ENCODE results near the gene SETD1B.

Gene SETD1B

GRCh38 chr12:121792607-121793439, 11.0 kb upstream of the SETD1B start:
- H3K27me3 ChIP-seq (ENCODE audit: low read depth, low read length): no peaks in the 10 kb centered on the region
- peaks cover 39% of the 10 kb centered on the region for H3K36me3 ChIP-seq (replicated peaks; ENCODE audit: low read depth, low read length)
- peak overlapping the region; percentile 95 for H3K4me3 ChIP-seq (ENCODE audit: low read length)
- H3K9me3 ChIP-seq (ENCODE audit: insufficient read depth, low read length): no peaks in the 10 kb centered on the region
- H3K79me2 ChIP-seq (ENCODE audit: low read length): peaks cover 65% of the 10 kb centered on the region
- H3K4me2 ChIP-seq (ENCODE audit: low read length): peak overlapping the region; percentile 98
- peaks cover 49% of the 10 kb centered on the region for H3K4me1 ChIP-seq (ENCODE audit: low read length)
- no peak for TF ChIP-seq EZH2phosphoT487 (IDR thresholded peaks at IDR 0.05; ENCODE audit: low read depth)
- TF ChIP-seq, protein P1, sequence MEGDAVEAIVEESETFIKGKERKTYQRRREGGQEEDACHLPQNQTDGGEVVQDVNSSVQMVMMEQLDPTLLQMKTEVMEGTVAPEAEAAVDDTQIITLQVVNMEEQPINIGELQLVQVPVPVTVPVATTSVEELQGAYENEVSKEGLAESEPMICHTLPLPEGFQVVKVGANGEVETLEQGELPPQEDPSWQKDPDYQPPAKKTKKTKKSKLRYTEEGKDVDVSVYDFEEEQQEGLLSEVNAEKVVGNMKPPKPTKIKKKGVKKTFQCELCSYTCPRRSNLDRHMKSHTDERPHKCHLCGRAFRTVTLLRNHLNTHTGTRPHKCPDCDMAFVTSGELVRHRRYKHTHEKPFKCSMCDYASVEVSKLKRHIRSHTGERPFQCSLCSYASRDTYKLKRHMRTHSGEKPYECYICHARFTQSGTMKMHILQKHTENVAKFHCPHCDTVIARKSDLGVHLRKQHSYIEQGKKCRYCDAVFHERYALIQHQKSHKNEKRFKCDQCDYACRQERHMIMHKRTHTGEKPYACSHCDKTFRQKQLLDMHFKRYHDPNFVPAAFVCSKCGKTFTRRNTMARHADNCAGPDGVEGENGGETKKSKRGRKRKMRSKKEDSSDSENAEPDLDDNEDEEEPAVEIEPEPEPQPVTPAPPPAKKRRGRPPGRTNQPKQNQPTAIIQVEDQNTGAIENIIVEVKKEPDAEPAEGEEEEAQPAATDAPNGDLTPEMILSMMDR (IDR thresholded peaks at IDR 0.05; ENCODE audit: low read depth, low read length): peak; percentile 23; the same call in 1 of the 2 replicates
- no peak overlapping the region for H2AFZ ChIP-seq (ENCODE audit: low read depth, low read length)
- H3K27ac ChIP-seq (ENCODE audit: low read length): peak overlapping the region; percentile 98
- no peaks in the 10 kb centered on the region for H4K20me1 ChIP-seq (ENCODE audit: insufficient read depth, low read length)
- peak overlapping the region; percentile 99 for H3K9ac ChIP-seq (ENCODE audit: low read length)

DNA sequence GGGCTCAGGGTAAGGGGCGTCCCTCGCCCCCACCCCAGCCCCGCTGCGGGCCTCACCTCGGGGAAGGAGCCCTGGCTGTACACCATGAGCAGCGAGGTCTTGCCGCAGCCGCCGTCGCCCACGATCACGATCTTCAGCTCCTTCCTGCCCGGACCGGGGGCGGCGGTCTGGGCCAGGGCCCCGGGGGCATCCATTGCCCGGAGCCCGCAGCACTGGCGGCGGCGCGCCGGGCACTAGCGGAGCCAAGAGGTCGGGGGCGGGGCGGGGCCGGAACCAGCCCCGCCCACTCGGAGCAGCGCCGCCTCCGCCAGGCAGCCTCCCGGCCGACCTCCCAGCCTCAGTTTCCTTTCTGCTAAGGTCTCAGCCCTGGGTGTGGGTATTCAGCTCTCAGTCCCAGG, 10.4 kb upstream of the SETD1B start, which contains the start of gene RHOF:
TSS of gene RHOF (minus strand) at position 249 of the 398 bp plus-strand sequence. CDS start at position 194, 55 bp downstream.
- Histone ChIP-seq H3K4me3 (ENCODE audit: low read length) (peak within 1 kb of the TSS; percentile 95), H3K27ac (ENCODE audit: low read length) (peak within 1 kb of the TSS; percentile 98), H4K20me1 (ENCODE audit: insufficient read depth, low read length) (no peaks in the 10 kb centered on the region), H3K9ac (ENCODE audit: low read length) (peak within 1 kb of the TSS; percentile 99), H3K79me2 (ENCODE audit: low read length) (peaks cover 65% of the 10 kb centered on the region), H3K9me3 (ENCODE audit: insufficient read depth, low read length) (no peaks in the 10 kb centered on the region), H3K36me3 (replicated peaks; ENCODE audit: low read depth, low read length) (peaks cover 35% of the 10 kb centered on the region), H3K27me3 (ENCODE audit: low read depth, low read length) (no peaks in the 10 kb centered on the region), H3K4me2 (ENCODE audit: low read length) (peak within 1 kb of the TSS; percentile 98), H3K4me1 (ENCODE audit: low read length) (peaks cover 43% of the 10 kb centered on the region), H2AFZ (ENCODE audit: low read depth, low read length) (peak within 1 kb of the TSS; percentile 62; the same call in 1 of the 2 replicates)
- TF ChIP-seq, protein P1 (IDR thresholded peaks at IDR 0.05; ENCODE audit: low read depth, low read length): no peak
- no peak for TF ChIP-seq EZH2phosphoT487 (IDR thresholded peaks at IDR 0.05; ENCODE audit: low read depth)

- Histone ChIP-seq H3K27me3 (ENCODE audit: low read depth, low read length) (no peaks in the 10 kb centered on the region), H3K4me1 (ENCODE audit: low read length) (peaks cover 40% of the 10 kb centered on the region), H3K79me2 (ENCODE audit: low read length) (peaks cover 65% of the 10 kb centered on the region), H2AFZ (ENCODE audit: low read depth, low read length) (peak overlapping the region; percentile 62; the same call in 1 of the 2 replicates), H3K9me3 (ENCODE audit: insufficient read depth, low read length) (no peaks in the 10 kb centered on the region), H4K20me1 (ENCODE audit: insufficient read depth, low read length) (0 out of 2 replicates have a peak, but pooled peaks cover under 1% of the 10 kb centered on the region), H3K4me3 (ENCODE audit: low read length) (peak overlapping the region; percentile 95), H3K4me2 (ENCODE audit: low read length) (peak overlapping the region; percentile 98), H3K36me3 (replicated peaks; ENCODE audit: low read depth, low read length) (peaks cover 35% of the 10 kb centered on the region), H3K9ac (ENCODE audit: low read length) (peak overlapping the region; percentile 99), H3K27ac (ENCODE audit: low read length) (peak overlapping the region; percentile 98)
- TF ChIP-seq, protein P1 (IDR thresholded peaks at IDR 0.05; ENCODE audit: low read depth, low read length): peak; percentile 99
- no peak for TF ChIP-seq EZH2phosphoT487 (IDR thresholded peaks at IDR 0.05; ENCODE audit: low read depth)
Measured at GRCh38 chr12:121793838-121794533, 9.8 kb upstream of the SETD1B start.

Data from OCI-LY3 (cell line).